ENCODE measurements around the gene ST6GALNAC4. TPM values are rescaled to one million over a fixed set of nuclear protein-coding genes. Genes with fewer than 3 reads are reported as not detected.
"Not testable (repeated sequence)": the region's sequence is repeated elsewhere in the genome, so short reads cannot be mapped to it uniquely, and the experiment has no call there.

ST6GALNAC4 gene
- total and polyA plus RNA-seq, 2 experiments from 2014 or later, result 48.8 to 119 TPM

DNA sequence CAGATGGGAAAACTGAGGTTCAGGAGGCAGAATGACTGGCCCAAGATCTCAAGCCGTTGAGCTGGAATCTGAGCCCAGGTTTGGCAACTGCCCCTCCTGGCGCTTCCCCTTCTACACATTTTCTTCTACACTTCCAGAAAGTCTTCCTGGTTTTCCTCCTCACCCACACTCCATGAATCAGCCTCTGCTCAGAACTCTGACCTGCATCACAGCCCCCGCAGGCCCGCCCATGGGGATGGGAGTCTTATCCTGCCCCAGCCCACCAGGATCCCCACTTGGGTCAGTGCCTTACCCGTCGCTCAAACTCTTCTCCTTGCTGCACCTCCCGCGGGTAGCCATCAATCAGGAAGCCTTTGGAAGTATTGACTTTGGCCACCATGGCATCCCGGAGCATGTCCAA, 45.3 kb downstream of the ST6GALNAC4 start:
- DNase-seq (ENCODE audit: low read depth in 1 of 2, low spot score in 1 of 2), result no peak
- Histone ChIP-seq H3K36me3 (peaks cover 7% of the 10 kb centered on the region), H3K9me3 (ENCODE audit: low read depth) (no peaks in the 10 kb centered on the region), H3K27ac (no peak overlapping the region), H3K4me1 (ENCODE audit: low read depth) (peaks cover 14% of the 10 kb centered on the region), H3K27me3 (no peaks in the 10 kb centered on the region), H3K4me3 (no peak overlapping the region)
- TF ChIP-seq CTCF (IDR thresholded peaks at IDR 0.05; ENCODE audit: low read depth, low read length), result no peak

- peaks cover 9% of the 10 kb centered on the region for H3K4me1 ChIP-seq (ENCODE audit: low read depth)
- TF ChIP-seq CTCF (IDR thresholded peaks at IDR 0.05; ENCODE audit: low read depth, low read length), result no peak
Observed at GRCh38 chr9:127870887-127871286, 46.0 kb downstream of the ST6GALNAC4 start.

GRCh38 chr9:127870153-127870491, 46.7 kb downstream of the ST6GALNAC4 start:
- H3K27me3 ChIP-seq; H3K27ac ChIP-seq; H3K36me3 ChIP-seq; H3K4me3 ChIP-seq; H3K9me3 ChIP-seq (ENCODE audit: low read depth); DNase-seq (ENCODE audit: low read depth in 1 of 2, low spot score in 1 of 2); H3K4me1 ChIP-seq (ENCODE audit: low read depth): not testable (repeated sequence)

More at GRCh38 chr9:127870887-127871286, 46.0 kb downstream of the ST6GALNAC4 start:
- Histone ChIP-seq H3K9me3 (ENCODE audit: low read depth) (no peaks in the 10 kb centered on the region), H3K27me3 (no peaks in the 10 kb centered on the region), H3K4me3 (no peak overlapping the region), H3K27ac (no peak overlapping the region), H3K36me3 (peaks cover 7% of the 10 kb centered on the region)
- DNase-seq (ENCODE audit: low read depth in 1 of 2, low spot score in 1 of 2), result no peak

GRCh38 chr9:127869310-127870152, 47.3 kb downstream of the ST6GALNAC4 start:
- peak; percentile 88 for DNase-seq (ENCODE audit: low read depth in 1 of 2, low spot score in 1 of 2)
- Histone ChIP-seq H3K4me3 (no peak overlapping the region), H3K27me3 (no peaks in the 10 kb centered on the region), H3K36me3 (peaks cover 7% of the 10 kb centered on the region), H3K9me3 (ENCODE audit: low read depth) (no peaks in the 10 kb centered on the region), H3K4me1 (ENCODE audit: low read depth) (no peaks in the 10 kb centered on the region), H3K27ac (peak overlapping the region; percentile 17)
- peak; percentile 91 for TF ChIP-seq CTCF (IDR thresholded peaks at IDR 0.05; ENCODE audit: low read depth, low read length)

DNA sequence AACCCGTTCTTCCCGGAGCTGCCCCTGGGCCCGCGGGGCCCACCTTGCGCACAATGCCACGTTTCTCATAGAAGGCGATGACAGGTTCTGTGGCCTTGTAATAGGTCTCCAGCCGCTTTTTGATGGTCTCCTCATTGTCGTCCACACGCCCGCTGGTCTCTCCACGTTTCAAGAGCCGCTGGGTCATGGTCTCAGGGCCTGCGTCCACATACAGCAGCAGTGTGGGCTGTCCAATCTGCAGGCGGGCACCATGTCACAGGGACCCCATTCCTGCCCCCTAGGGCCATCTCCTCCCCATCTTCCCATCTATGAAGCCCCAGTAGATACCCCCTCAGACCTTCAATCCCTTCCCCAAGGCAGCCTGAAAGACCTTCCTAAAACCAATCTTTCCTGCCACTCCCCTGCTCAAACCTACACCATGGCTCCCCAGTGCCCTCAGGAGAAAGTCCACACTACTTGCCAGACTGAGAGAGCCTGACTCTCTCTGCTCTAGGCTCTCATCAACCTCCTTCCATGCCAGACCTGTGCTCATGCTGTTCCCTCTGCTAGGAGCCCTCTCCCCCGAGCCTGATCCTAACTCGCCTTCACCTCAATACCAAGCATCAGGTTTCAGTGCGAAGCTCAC, 48.5 kb downstream of the ST6GALNAC4 start:
- no peaks in the 10 kb centered on the region for H3K9me3 ChIP-seq (ENCODE audit: low read depth)
- H3K27me3 ChIP-seq, result no peaks in the 10 kb centered on the region
- H3K27ac ChIP-seq, result peak overlapping the region; percentile 23
- DNase-seq (ENCODE audit: low read depth in 1 of 2, low spot score in 1 of 2), result no peak
- no peaks in the 10 kb centered on the region for H3K4me1 ChIP-seq (ENCODE audit: low read depth)
- no peak overlapping the region for H3K4me3 ChIP-seq
- TF ChIP-seq CTCF (IDR thresholded peaks at IDR 0.05; ENCODE audit: low read depth, low read length), result no peak
- H3K36me3 ChIP-seq, result peaks cover 7% of the 10 kb centered on the region

Data from cardiac muscle cell (in vitro differentiated cells and primary cell).